MM.1S (cell line): ENCODE measurements around the gene PRKCZ.

Source experiments
- CTCF ChIP-seq: fragments of 300-600 bp; sonication (generic); IDR thresholded peaks from 2 replicates; pipeline ENCODE4 v1.5.1; 2016; ENCODE audit warnings: antibody characterized with exemption, low read length, mixed read lengths
- EZH2 ChIP-seq: fragments of 300-600 bp; sonication (generic); optimal IDR thresholded peaks from 2 replicates; pipeline ENCODE3; 2017; ENCODE audit warnings: low read depth, mild to moderate bottlenecking, antibody characterized with exemption, low read length, mixed read lengths

- TF ChIP-seq CTCF (no peak), EZH2 (no peak)
Measured at GRCh38 chr1:2202008-2202575, 151.9 kb downstream of the PRKCZ start.
